Kasumi-1 (cell line): ENCODE measurements around the gene PCSK6.
"Not testable (repeated sequence)": the region's sequence is repeated elsewhere in the genome, so short reads cannot be mapped to it uniquely, and the experiment has no call there.

Experiments
- DNase-seq, 2 experiments: peaks; one replicate each; lab custom pipeline; 2025; lab: John Stamatoyannopoulos, UW

PCSK6 gene

DNA sequence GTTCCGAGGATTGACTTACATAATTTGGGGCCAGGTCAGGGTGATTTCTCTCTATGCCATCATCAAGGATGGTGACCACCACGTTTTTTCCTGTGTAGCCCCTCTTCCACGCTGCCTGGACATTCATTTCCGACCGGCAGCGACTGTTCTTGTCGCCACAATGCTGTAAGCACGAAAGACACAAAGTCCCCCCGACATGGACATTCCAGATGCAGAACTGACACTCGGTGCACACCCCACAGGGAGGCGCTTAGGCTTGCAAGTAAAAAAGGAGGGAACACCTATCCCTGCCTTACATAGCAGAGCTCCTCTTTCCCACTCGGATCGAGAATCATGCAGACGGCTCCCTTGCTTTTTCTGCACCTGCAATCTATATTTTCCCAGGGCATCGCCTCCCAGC is 58.2 kb downstream of the PCSK6 start:
- DNase-seq: no peak

DNA sequence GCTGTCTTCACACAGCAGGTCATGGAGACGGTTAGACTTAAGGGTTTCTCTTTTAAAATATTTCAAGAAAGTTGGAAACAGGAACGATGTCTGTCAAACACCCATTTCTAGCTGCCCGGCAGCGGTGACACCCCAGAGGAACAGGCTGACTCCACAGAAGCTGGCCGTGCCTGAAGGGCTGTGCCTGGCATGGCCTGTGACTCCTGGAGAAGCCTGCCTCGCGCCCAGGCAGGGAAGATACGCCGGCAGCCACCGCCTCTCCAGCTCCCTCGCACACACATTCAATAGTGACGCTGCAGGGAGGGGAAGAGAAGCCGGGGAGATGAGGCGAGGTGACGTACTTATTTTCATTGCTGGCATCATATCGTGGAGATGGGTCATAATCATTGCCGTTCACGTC is 59.9 kb downstream of the PCSK6 start:
- no peak for DNase-seq

DNA sequence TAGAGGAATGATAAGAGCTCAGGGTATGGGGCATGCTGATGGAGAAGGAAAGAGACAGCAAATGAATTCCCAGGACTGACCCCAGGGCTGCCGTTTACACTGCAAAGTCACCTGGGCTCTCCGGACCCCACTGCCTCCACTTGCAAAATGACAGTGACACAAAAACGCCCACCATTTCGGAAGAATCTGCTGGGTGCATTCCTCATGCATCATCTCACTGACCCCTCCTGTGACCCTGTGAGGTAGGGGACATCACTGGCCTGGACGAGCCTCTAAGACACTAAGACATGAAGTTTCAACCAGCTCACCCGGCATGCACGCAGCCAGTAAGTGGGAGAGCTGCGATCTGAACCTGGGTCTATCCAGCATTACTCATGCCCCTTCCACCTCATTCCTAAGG is 60.3 kb downstream of the PCSK6 start:
- DNase-seq: no peak

DNA sequence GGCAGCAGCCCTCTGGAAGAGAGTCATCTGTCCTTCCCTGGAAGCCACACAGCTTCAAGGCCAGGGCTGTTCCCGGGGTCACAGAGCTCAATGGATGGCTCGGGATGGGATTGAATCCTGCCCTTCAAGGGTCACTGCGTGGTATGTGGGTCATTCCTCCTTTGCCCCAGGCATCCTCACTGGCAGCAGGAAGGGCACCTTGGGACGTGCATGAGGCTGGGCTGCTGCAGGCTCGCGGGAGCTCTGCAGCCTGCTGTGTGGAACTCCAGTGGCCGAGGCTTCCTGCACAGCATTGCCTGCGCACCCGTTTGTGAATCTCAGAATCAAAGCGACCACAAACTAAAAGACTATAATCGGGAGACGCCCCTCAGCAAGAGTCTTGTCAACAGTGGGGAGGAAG is 60.7 kb downstream of the PCSK6 start:
- DNase-seq: no peak

DNA sequence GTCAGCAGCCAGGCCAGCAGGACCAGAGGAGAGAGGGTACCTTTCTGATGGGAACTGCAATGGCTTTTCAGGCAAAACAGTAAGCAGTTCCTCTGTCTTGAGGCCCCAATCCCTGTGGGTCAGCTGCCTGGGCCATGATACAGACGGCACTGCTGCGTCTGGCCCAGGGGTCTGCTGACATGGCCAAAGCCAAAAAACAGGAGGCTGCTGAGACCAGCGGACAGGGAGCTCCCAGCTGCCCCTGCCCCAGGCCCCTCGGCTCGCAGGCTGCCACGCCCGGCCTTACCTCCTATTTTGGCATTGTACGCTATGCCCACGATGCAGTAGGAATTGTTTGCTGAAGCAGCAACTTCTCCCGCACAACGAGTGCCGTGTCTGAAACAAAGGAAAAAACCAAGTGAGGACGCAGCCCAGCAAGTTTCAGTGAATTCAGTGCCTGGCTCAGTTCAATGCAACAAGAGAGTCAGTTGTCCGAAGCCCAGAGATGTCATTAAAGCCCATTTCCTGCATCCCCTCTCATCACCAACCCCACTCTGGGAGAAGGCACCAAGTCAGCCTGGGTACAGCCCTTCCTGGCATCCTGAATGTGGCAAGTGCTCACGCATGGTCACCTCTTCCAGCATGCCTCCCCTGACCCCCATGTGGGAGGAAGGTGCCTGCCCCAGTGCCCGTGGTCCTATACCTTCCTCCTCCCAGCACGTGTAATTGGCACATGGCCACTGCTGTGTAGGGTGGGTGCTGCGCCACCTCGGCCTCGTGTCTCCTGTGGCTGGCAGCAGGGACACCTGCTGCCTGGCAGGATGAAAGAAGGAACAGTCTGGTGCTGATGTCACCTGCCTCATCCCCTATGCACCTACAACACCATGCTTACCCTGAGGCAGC is 61.7 kb downstream of the PCSK6 start:
- no peak for DNase-seq

DNA sequence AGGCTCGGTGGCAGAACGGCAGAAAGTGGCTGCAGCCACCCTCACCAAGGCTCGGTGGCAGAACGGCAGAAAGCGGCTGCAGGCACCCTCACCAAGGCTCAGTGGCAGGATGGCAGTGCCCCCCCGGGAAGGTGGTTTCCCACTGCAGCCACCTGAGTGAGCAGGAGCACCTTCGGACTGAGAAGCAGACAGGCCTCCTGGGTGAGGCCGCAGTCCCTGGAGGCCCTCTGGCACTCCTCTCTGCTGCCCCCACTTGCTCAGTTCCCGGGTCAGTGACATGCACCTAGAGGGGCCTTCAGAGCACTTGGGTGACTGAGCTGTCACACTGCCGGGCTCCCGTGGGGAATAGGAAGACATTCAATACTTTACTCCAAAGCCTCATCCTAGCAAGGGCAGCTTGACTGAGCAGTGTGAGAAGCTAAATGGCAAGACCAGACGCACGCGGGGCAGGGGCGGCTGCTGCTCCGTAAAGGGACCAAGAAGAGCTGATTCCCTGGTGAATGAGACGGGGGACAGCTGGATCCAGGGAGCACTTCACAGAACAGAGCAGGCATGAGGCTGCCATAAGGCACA is 62.7 kb downstream of the PCSK6 start:
- no peak for DNase-seq

DNA sequence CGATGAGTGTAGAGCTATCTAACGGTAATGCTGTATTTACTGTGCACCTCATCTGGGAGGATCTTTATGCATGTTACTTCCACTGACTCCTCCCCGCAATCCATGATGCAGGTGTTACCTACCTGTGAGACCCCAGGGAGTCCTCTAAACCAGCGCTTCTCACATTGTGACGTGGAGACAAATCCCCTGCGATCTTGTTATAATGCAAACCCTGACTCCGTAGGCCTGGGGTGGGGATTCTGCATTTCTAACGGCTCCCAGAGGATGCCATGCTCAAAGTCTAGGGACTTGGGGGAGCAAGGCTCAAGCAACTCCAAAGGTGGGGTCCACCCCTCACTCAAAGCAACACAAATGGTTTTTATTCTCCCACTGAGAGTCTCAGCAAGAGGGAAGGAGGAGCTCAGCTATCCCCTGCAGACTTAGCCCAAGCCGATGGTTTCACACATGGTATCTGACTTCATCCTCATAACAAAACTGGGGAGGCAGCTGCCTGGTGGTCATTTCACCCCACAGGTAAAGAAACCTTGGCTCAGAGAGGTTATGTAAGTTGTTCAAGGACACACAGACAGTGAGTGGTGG is 63.6 kb downstream of the PCSK6 start:
- no peak for DNase-seq

DNA sequence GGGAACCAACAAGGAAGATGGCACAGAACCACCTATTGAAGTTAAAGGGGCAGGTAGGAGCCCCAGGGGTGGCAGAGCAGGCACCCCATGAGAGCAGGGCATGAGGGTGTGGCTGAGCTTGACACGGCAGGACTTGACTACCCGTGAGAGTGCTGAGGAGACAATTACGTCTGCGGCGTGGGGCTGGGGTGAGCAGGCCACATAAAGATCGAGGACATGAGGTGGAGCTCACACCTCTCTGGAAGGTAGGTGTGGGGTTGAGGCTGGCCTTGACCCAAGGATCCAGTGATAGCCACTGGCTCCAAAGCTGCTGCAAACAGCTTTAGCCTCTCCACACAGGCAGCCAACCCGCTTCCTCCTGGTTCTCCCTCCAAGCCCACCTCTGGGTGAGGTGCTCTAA is 64.5 kb downstream of the PCSK6 start:
- DNase-seq: no peak

DNA sequence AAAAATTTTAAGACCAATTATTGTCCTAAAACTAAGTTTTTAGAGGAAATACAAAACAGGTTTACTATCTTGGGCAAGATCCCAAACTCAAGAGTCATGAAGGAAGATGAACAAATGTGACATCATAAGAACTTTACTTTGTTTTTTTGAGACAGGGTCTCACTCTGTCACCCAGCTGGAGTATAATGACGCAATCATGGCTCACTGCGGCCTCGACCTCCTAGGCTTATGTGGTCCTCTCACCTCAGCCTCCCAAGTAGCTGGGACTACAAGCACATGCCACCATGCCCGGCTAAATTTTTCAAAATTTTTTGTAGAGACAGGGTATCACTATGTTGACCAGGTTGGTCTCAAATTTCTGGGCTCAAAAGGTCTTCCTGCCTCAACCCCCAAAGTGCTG is 69.3 kb downstream of the PCSK6 start:
- DNase-seq: no peak

DNA sequence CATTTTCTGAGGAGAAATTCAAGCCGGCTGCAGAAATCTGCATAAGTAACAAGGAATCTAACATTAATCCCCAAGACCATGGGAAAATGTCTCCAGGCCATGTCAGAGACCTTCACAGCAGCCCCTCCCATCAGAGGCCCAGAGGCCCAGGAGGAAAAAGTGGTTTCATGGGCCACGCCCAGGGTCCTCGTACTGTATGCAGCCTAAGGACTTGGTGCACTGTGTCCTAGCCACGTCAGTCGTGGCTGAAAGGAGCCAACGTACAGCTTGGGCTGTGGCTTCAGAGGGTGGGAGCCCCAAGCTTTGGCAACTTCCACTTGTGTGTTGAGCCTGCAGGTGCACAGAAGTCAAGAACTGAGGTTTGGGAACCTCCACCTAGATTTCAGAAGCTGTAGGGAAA is 73.0 kb downstream of the PCSK6 start:
- DNase-seq: not testable (repeated sequence)

DNA sequence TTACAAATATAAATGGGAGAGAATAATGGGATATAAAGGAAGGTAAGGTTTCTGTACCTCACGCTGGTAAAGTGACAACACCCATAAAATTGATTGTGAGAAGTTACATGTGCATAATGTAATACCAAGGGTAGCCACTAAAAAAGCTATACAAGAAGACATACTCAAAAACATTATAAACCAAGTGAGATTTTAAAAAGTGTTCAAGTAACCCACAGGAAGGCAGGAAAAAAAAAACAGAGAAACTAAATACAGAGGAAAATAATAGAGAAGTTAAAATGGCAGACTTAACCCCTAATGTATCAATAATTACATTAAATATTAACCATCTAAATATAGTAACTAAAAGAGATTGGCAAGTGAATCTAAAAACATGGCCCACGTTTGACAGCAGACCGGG is 76.3 kb downstream of the PCSK6 start:
- DNase-seq: peak; percentile 10 to 30

DNA sequence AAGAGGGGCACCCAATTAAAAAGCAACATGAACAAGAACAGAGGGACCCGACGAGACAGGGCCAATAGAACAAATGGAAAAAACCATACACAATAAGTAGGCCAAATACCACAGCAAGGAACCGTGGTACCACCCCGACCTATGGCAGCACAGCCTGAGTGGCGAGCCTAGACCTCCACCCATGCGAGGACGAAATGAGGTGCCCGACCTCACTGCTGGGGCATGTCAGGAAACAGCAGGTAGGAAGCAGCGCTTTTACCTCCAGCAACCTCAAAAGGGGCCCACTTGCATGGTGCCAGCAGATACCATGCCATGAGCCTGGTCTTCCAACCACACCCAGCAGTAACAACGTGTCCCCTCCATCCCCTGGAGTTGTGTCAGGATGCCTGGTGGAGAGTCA is 77.9 kb downstream of the PCSK6 start:
- DNase-seq: no peak

DNA sequence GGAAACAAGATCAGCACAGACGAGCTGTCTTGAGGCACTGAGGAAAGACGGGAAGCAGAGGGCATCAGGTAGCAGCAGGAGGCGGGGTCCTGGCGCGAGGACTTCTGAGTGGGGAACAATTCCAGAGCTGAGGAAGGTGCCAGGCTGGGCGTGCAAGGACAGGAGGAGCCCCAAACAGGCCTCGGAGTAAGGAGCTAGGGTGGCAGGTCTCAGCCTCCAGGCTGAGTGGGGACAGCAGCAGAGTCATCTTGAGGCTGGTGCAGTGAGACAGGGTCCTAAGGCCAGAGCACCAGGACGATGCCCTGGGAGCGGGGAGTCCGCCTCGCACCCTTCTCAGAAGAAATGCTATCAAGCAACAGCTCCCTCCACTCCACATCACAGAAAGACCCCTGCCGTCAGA is 78.4 kb downstream of the PCSK6 start:
- no peak for DNase-seq

DNA sequence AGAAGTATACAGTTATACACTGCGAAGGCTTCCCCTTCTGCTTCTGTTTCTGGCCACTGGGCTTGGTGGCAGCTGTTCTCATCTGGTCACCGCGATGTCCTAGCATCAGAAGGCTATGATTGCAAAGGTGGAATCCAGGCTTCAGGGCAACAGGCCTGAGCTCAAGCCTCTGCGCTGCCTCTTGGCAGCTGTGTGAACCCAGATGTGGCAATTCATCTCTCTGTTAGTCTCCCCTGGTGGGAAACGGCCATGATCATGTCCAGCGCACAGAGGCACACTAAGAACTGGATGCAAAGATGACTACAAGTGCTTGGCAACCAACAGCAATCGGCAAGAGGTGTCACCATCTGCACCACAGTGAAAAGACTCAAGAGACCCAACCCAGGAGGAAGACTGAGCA is 78.9 kb downstream of the PCSK6 start:
- DNase-seq: no peak

DNA sequence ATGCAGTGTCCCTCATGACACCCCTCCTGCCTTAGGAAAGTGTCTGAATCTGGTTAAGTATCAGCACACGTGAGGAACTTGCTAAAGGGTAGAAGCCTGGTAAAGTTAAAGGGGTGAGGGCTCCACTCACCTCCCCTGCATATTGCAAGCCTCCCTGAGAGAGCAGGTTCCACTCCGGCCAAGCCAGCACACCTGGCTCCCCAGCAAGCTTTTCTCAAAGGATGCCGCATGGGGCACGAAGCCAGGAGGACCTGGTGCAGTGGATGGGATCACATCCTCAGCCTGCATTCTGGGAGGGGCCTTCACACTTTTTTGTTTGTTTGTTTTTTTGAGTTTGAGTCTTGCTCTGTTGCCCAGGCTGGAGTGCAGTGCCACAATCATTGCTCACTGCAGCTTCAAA is 79.9 kb downstream of the PCSK6 start:
- DNase-seq: no peak

DNA sequence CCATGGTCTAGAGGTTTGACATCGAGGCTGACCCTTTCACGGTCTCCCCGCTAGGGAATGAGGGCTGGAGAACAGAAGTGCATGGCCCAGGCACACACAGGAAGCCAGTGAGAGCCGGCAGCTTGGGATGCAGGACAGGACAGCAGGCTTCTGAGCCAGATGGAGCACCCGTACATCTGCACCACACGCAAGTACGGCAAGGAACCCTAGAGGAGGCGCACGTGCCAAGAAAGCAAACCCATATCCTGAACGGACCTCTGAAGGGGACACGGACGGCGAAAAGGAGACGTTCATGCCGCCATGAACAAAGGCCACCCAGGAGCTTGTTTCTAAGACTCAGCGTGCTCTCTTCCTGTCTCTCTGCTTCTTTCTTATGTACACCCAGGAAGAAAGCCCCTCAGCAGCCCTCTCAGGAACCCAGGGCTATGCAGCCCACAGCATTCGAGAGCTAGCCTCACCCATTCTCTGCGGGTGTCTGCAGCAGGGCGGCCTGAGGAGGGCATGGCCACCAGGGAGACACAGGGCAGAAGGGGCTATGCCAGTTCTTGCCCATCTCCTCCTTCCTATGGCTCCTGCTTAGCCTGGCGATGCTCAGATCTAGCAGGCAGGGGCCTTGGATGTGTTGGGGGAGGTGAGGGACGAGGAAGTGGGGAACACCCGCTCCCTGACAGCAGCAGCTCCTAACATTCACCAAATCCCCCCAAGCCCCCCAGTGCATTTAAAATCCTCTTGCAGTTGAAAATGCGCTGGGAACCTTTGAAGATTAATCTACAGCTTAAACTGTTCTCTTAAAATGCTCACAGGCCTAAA is 81.3 kb downstream of the PCSK6 start:
- no peak for DNase-seq

DNA sequence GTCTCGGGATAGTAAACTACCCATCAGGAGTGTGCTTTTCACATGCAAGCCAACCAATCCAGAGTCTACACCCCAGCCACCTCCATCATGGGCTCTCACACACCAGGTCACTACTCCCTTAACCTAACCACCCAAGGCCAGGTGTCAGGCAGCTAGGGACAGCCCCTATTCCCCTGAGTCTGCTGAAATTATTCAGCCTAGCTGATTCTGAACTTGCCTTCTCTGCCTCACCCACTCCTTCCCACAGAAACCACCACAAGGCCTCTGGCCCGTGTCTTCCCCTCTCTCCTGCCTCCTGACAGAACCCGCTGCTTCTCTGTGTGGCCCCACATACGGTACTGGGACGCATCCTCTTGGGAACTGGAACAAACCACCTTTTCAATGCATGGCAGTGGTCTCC is 82.1 kb downstream of the PCSK6 start:
- no peak for DNase-seq

DNA sequence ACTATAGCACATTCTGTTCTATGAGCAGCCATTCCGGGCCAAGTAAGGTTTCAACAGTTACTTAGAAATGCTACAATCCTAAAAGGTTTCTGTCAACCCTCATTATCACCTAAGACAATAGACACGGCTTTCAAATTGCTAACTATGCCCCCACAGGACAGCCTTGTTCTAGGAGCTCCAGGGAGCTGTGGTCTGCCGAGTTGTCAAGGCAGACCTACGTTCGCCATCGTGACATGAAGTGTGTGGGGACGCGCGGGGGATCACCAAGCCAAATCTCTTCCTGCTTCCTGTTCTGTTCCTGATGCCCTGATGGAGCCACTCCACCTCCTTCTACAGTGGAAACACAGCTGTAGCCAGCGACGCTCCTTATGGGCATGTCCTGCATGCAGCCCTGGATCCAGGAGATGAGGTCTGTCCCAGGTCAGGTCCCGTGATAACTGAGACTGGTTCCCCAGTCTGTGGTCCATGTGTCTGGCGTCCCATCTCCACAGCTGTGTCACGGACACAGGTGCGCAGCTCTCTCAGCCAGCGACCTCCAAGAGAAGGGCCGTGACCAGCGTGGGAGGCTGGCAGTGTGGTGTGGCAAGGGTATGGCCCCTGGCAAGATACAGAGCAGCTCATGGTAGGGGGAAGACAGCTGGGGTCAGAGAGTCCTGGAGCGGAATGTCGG is 82.8 kb downstream of the PCSK6 start:
- no peak for DNase-seq

DNA sequence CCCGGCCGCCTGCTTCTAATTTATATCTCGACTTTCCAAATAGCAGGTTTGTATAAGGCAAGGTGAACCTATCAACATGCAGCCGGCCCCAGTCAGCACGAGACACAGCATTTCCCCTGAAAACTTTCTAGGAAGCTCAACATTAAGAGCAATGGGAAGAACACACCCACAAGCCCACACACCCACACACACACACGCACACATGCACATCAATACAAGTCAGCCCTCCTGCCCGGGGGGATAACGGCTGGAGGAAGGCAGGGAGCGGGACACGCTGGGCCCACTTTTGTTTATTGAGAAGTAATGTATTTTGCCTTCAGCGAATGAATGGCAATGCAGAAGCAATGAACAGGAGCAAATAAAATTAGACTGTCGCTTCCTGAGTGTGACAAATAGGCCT is 83.5 kb downstream of the PCSK6 start:
- DNase-seq: no peak

DNA sequence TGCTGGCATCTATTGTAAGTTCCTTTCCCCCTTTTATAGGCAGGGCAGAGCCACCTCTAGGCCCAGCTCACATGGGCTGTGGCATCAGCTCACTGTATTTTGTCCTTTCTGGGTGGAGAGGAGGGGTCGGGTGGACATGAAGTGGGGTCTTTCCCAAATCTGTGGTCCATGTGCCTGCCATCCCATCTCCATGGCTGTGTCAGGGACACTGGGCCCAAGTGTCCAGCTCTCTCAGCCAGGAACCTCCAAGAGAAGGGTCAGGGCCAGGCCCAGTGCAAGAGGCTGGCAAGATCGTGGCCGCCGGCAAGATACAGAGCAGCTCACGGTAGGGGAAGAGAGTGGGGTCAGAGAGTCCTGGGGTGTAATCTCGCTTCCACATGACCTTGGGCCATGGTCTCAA is 85.3 kb downstream of the PCSK6 start:
- no peak for DNase-seq

DNA sequence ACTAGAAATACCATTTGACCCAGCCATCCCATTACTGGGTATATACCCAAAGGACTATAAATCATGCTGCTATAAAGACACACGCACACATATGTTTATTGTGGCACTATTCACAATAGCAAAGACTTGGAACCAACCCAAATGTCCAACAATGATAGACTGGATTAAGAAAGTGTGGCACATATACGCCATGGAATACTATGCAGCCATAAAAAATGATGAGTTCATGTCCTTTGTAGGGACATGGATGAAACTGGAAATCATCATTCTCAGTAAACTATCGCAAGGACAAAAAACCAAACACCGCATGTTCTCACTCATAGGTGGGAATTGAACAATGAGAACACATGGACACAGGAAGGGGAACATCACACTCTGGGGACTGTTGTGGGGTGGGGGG is 86.6 kb downstream of the PCSK6 start:
- DNase-seq: not testable (repeated sequence)

DNA sequence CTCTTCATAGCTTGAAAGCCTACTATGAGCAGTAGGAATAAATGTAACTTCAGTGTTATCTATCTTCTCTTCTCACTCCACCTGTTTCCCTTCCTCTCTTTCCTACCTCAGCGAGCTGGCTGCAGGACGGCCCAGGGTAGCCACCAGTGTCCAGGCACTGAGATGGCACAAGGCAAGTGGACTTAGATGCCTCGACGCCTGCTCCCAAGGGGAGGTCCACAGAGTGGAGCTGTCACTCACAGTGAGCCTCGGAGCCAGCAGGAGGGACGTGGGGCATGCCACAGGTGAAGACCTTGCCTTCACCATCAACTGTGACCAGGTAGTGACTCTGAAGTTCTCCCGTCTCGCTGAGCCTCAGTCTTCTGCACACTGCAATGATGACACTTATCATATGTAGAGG is 88.2 kb downstream of the PCSK6 start:
- no peak for DNase-seq
